Stimulated activated CD4-positive, alpha-beta T cell treated with anti-CD3 and anti-CD28 coated beads, Interleukin-1b, Interleukin-23, amount 100 ng/mL, for 24 hours (primary cell): ENCODE data around the gene TRERF1.

ENCODE experiments used
- DNase-seq, 4 experiments: peaks; one replicate each; pipeline ENCODE4 v3.0.0-alpha.2; 2020; ENCODE audit warnings: low read depth in 4 of 4, low spot score in 1 of 4

The TRERF1 gene

GRCh38 chr6:42315259-42315990, 136.3 kb downstream of the TRERF1 start:
- no peak for DNase-seq

- DNase-seq, result no peak
These were observed 137.0 kb downstream of the TRERF1 start for GRCh38 chr6:42314571-42315258.

- no peak for DNase-seq
These were observed 137.7 kb downstream of the TRERF1 start for GRCh38 chr6:42313941-42314570.

- no peak for DNase-seq
These were observed 138.7 kb downstream of the TRERF1 start for GRCh38 chr6:42313038-42313437.

GRCh38 chr6:42307141-42307470, 144.6 kb downstream of the TRERF1 start:
- no peak for DNase-seq

- DNase-seq, result no peak
These were observed 145.1 kb downstream of the TRERF1 start for GRCh38 chr6:42306439-42307140.

GRCh38 chr6:42304053-42304712, 147.5 kb downstream of the TRERF1 start:
- no peak for DNase-seq

- no peak for DNase-seq
These were observed 149.3 kb downstream of the TRERF1 start for GRCh38 chr6:42302411-42302810.

- DNase-seq, result no peak
These were observed 149.7 kb downstream of the TRERF1 start for GRCh38 chr6:42301986-42302385.

GRCh38 chr6:42300701-42301100, 151.0 kb downstream of the TRERF1 start:
- DNase-seq, result no peak

GRCh38 chr6:42300185-42300584, 151.5 kb downstream of the TRERF1 start:
- no peak for DNase-seq

GRCh38 chr6:42297661-42298060, 154.1 kb downstream of the TRERF1 start:
- no peak for DNase-seq

GRCh38 chr6:42296614-42297013, 155.1 kb downstream of the TRERF1 start:
- DNase-seq, result no peak

GRCh38 chr6:42295677-42296076, 156.0 kb downstream of the TRERF1 start:
- DNase-seq, result no peak

- no peak for DNase-seq
These were observed 156.5 kb downstream of the TRERF1 start for GRCh38 chr6:42295181-42295580.

GRCh38 chr6:42294759-42295158, 157.0 kb downstream of the TRERF1 start:
- no peak for DNase-seq

- DNase-seq, result no peak
These were observed 158.2 kb downstream of the TRERF1 start for GRCh38 chr6:42293386-42293977.

- no peak for DNase-seq
These were observed 159.6 kb downstream of the TRERF1 start for GRCh38 chr6:42292004-42292740.

- no peak for DNase-seq
These were observed 164.0 kb downstream of the TRERF1 start for GRCh38 chr6:42287756-42288155.

- DNase-seq, result no peak
These were observed 170.2 kb downstream of the TRERF1 start for GRCh38 chr6:42281570-42281969.
